Ovary (tissue), 9 donors: ENCODE measurements around the gene CRYGB. TPM values are rescaled to one million over a fixed set of nuclear protein-coding genes. Genes with fewer than 3 reads are reported as not detected.

Source experiments
- DNase-seq, 5 donors: peaks; one replicate each; pipeline ENCODE4 v3.0.0-alpha.2; 2019 to 2020
- H3K27ac ChIP-seq, 2 donors: fragments of 200-600 bp; one replicate each; pipeline versions ENCODE4 v1.5.1 to v1.8.0; 2019 to 2022
- H3K27me3 ChIP-seq: fragments of 200-600 bp; one replicate; pipeline ENCODE4 v1.8.0; 2022
- H3K36me3 ChIP-seq: fragments of 200-600 bp; sonication (generic); one replicate; pipeline ENCODE4 v1.5.1; 2019
- H3K4me1 ChIP-seq: one replicate; pipeline ENCODE4 v1.8.1; 2013; ENCODE audit warnings: mild to moderate bottlenecking, moderate library complexity; ENCODE audit not compliant: insufficient read depth
- H3K4me3 ChIP-seq: fragments of 200-600 bp; sonication (generic); one replicate; pipeline ENCODE4 v1.5.1; 2017
- H3K9me3 ChIP-seq, 2 donors: fragments of 200-600 bp in 1 of 2; sonication (generic) in 1 of 2; one replicate each; pipeline versions ENCODE4 v1.5.1 to v1.8.1; 2013 to 2019; ENCODE audit warnings: mild to moderate bottlenecking in 1 of 2, moderate library complexity in 1 of 2
- EP300 ChIP-seq: sonication (generic); formaldehyde crosslinking; IDR thresholded peaks from one replicate; pipeline ENCODE4 v1.6.1; 2017; ENCODE audit warnings: antibody characterized with exemption
- POLR2A ChIP-seq: fragments of 450-650 bp; IDR thresholded peaks from one replicate; pipeline ENCODE4 v1.6.1; 2017; ENCODE audit warnings: antibody characterized with exemption, mild to moderate bottlenecking, moderate library complexity
- WGBS, 3 donors: extraction: QIAGEN DNeasy Blood & Tissue Kit in 1 of 3; methylation state at CpG; one replicate each; pipeline versions ENCODE4 v1.1.5 to v1.1.7; 2013 to 2017; 5-methylcytosine and 5-hydroxymethylcytosine counted together
- intact Hi-C, 4 donors: fragments of 100-400 bp; cut with DNase I; formaldehyde crosslinking; loops; one replicate each; pipeline versions ENCODE4 v1.11.0 to v1.15.1; 2022 to 2023
- polyA plus RNA-seq, 2 donors: library from polyadenylated mRNA; stranded (reverse); fragments of 200-250 nt in 1 of 2; fragments of 350-450 nt in 1 of 2; fragmentation: Illumina TruSeq in 1 of 2; extraction: RNeasy Lipid Tissue Mini Kit (QIAGEN cat#74804) in 1 of 2; gene quantifications; one replicate each; pipeline ENCODE4 v1.2.3, GENCODE V29; 2013 to 2014
- total RNA-seq, 7 donors: library from RNA; depleted of rRNA in 2 of 7; stranded (reverse); fragments of >200 nt in 2 of 7; fragmentation: NEBNext Ultra II Directional in 3 of 7; extraction: Animal tissue kit (Norgen Biotek cat#: 25700) in 3 of 7; gene quantifications; one replicate each; pipeline versions ENCODE4 v1.1.0 to v1.2.4, GENCODE V29; 2016 to 2023
- TF ChIP-seq, protein P1 (sequence below), 3 donors: fragments of 450-650 bp in 2 of 3; fragments of 200-600 bp in 1 of 3; IDR thresholded peaks; one replicate each; pipeline versions ENCODE4 v1.5.1 to v1.8.0; 2016 to 2022; ENCODE audit warnings: antibody characterized with exemption in 3 of 3, mild to moderate bottlenecking in 1 of 3
- donor health status: DM: no; HTN: no; CAD: no; lungs with moderate emphysema.
- donor health status: DM: no; HTN: no; CAD: no.
- donor health status: Bipolar disorder and iron deficiency.
- donor health status: DM: yes; HTN: yes; CAD: no.
- donor health status: DM: no; HTN: no; CAD: no.
- donor health status: DM: yes; HTN: yes; CAD: no.

Gene CRYGB
- total and polyA plus RNA-seq, 9 donors, result not detected

DNA sequence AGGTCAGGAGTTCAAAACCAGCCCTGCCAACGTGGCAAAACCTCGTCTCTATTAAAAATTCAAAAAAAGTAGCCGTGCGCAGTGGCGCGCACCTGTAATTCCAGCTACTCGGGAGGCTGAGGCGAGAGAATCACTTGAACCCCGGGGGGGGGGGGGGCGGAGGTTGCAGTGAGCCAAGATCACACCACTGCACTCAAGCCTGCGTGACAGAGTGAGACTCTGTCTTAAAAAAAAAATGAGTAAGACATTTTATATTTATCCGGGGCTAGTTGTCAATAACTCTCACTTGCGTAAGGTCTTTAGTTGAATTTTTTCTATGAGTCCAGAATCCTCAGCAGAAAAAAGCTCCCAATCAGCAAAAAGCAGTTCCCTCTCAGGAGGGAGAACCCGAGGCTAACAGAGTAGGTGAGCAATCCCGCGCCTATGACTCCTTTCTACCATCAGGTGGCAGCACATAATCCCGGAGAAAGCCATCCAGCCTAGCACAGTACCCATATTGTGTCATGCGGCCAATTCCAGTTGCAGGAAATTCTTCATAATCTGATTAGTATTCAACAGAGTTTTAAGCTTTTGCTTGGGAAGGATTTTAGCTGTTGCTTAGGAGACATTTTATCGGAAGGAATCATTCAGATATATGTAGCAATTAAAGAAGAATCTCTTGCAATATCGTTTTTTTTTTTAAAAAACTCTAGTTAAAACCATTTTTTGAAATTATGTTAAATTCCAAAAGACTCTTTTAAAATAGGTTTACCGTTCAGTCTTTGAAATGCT lies 29.3 kb upstream of the CRYGB start:
- H3K36me3 ChIP-seq, result no peaks in the 10 kb centered on the region
- TF ChIP-seq, protein P1, sequence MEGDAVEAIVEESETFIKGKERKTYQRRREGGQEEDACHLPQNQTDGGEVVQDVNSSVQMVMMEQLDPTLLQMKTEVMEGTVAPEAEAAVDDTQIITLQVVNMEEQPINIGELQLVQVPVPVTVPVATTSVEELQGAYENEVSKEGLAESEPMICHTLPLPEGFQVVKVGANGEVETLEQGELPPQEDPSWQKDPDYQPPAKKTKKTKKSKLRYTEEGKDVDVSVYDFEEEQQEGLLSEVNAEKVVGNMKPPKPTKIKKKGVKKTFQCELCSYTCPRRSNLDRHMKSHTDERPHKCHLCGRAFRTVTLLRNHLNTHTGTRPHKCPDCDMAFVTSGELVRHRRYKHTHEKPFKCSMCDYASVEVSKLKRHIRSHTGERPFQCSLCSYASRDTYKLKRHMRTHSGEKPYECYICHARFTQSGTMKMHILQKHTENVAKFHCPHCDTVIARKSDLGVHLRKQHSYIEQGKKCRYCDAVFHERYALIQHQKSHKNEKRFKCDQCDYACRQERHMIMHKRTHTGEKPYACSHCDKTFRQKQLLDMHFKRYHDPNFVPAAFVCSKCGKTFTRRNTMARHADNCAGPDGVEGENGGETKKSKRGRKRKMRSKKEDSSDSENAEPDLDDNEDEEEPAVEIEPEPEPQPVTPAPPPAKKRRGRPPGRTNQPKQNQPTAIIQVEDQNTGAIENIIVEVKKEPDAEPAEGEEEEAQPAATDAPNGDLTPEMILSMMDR (IDR thresholded peaks at IDR 0.05), result peak; percentile 47 to 69 (median 65)
- TF ChIP-seq POLR2A (no peak), EP300 (no peak)
- intact Hi-C loops, result loop anchor here in 2 of 4 donors (5.0 kb wide), 1 partner anchor 77 kb away; no protein-coding TSS in a partner anchor
- DNase-seq, result peak; percentile 69 to 84 (median 75)
- H3K27me3 ChIP-seq, result no peaks in the 10 kb centered on the region
- H3K27ac ChIP-seq, result no peak overlapping the region
- no peaks in the 10 kb centered on the region for H3K9me3 ChIP-seq
- 35 to 42% (median 36%) methylated on average over 21 of the region's 21 CpGs for WGBS, 3 donors
- no peak overlapping the region for H3K4me3 ChIP-seq
- no peaks in the 10 kb centered on the region for H3K4me1 ChIP-seq

DNA sequence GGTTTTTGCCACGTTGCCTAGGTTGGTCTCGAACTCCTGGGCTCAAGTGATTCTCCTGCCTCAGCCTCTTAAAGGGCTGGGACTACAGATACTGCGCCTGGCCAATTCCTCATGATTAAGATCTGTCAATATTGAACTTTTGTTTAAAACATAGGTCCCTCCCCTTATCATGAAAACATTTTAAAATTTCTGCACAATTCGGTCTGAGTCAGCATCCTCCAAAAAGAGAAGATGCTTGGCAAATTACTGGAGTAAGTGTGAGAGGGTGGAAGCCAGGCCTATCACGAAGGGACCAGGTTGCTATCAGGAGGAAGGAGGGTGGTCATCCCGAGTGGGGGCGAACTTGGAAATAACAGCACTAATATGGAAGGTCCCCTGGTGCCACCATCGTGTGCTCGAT lies 28.2 kb upstream of the CRYGB start:
- TF ChIP-seq POLR2A, result no peak
- TF ChIP-seq, protein P1 (IDR thresholded peaks at IDR 0.05), result no peak
- no peak for TF ChIP-seq EP300
- H3K36me3 ChIP-seq, result no peaks in the 10 kb centered on the region
- intact Hi-C loops, result no loop called here
- H3K4me3 ChIP-seq, result no peak overlapping the region
- WGBS, 3 donors, result 80 to 88% (median 85%) methylated on average over 9 of the region's 9 CpGs
- H3K4me1 ChIP-seq, result no peaks in the 10 kb centered on the region
- no peaks in the 10 kb centered on the region for H3K27me3 ChIP-seq
- no peaks in the 10 kb centered on the region for H3K9me3 ChIP-seq
- no peak overlapping the region for H3K27ac ChIP-seq
- no peak for DNase-seq

DNA sequence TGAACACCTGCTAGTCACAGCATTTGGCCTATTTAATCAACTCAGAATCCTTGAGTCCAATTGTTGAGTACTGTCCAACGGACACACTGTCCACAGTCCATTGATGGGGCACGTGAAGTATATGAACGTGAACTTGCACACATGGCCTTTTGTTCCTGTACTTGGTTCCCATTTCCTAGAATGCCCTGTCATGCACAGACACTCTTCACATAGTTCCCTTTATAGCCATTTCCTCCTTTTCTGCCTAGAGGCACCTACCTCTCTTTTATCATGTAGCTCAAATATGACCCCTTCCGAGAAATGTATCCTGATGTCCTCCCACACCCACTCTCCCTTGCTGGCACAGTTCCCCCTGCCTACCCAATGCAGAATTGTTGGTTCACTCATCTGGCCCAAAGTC lies 26.2 kb upstream of the CRYGB start:
- Histone ChIP-seq H3K36me3 (no peaks in the 10 kb centered on the region), H3K27ac (no peak overlapping the region), H3K4me3 (no peak overlapping the region), H3K9me3 (no peaks in the 10 kb centered on the region), H3K4me1 (no peaks in the 10 kb centered on the region), H3K27me3 (no peaks in the 10 kb centered on the region)
- WGBS, 3 donors, result 74 to 84% (median 75%) methylated on average over 4 of the region's 4 CpGs
- TF ChIP-seq, protein P1 (IDR thresholded peaks at IDR 0.05), result no peak
- TF ChIP-seq POLR2A, result no peak
- no peak for TF ChIP-seq EP300
- DNase-seq, result no peak
- intact Hi-C loops, result no loop called here

DNA sequence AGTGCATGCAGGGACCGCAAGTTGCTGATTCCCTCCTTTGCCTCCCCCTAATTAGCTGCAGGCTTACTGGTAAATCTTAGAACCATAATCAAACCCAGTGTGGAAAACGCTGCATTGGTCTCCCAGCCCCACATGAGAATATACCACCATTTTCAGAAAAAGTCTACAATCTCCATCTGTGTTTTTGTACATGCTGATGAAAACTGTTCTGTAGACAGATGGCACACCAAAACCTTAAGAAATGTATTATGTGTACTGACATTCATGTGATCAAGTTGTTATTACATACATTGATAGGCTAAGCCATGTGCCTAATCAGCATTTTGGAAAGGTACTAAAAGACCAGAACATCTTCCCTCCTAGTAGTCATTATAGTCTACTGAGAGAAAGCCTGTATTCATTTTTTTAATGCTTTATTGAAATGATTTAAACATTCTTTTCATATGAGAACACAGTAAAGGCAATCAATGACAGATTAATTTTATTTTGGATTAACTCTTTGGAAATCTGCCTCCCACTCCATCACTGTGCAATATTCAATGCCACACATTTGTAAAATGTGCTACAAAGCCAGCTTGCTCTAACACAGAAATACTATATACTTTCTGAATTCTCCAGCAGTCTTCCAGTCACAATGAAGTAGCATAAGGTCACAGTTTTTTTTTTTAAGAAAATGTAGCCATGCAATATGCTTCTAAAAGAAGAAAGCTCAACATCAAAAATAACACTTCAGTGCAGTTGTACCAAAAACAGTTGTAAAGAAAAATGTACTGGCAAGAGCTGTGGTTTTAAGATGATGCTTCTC lies 19.2 kb upstream of the CRYGB start:
- TF ChIP-seq, protein P1 (IDR thresholded peaks at IDR 0.05), result no peak
- no peak for TF ChIP-seq POLR2A
- DNase-seq, result no peak
- 82 to 83% (median 83%) methylated on average over 2 of the region's 2 CpGs for WGBS, 3 donors
- Histone ChIP-seq H3K36me3 (no peaks in the 10 kb centered on the region), H3K27ac (no peak overlapping the region), H3K4me1 (no peaks in the 10 kb centered on the region), H3K4me3 (no peak overlapping the region), H3K27me3 (no peaks in the 10 kb centered on the region), H3K9me3 (no peaks in the 10 kb centered on the region)
- intact Hi-C loops, result loop anchor here in 1 of 4 donors (2.0 kb wide), 1 partner anchor 14 kb away; no protein-coding TSS in a partner anchor
